KMS-11 (cell line): Measurements from ENCODE around the gene TOMM20.
"Not testable (repeated sequence)": the region's sequence is repeated elsewhere in the genome, so short reads cannot be mapped to it uniquely, and the experiment has no call there.

Experiments
- H2AFZ ChIP-seq: fragments of 200-600 bp; sonication (generic); 2 replicates; pipeline ENCODE4 v1.6.1; 2016; ENCODE audit warnings: antibody characterized with exemption, mixed run types, low read depth
- H3K27ac ChIP-seq: fragments of 200-600 bp; sonication (generic); 2 replicates; pipeline ENCODE4 v1.6.1; 2016; ENCODE audit warnings: mild to moderate bottlenecking, mixed run types
- H3K27me3 ChIP-seq: fragments of 200-600 bp; sonication (generic); 2 replicates; pipeline ENCODE4 v1.6.1; 2017; ENCODE audit warnings: mild to moderate bottlenecking, low read depth, mixed run types, moderate library complexity; ENCODE audit not compliant: insufficient read depth
- H3K36me3 ChIP-seq: fragments of 200-600 bp; sonication (generic); 2 replicates; pipeline ENCODE4 v1.6.1; 2017; ENCODE audit warnings: mild to moderate bottlenecking, mixed run types; ENCODE audit not compliant: insufficient read depth
- H3K4me1 ChIP-seq: fragments of 200-600 bp; sonication (generic); 2 replicates; pipeline ENCODE4 v1.6.1; 2016; ENCODE audit warnings: mild to moderate bottlenecking, low read depth, mixed run types; ENCODE audit not compliant: poor library complexity, severe bottlenecking
- H3K4me2 ChIP-seq: fragments of 200-600 bp; sonication (generic); 2 replicates; pipeline ENCODE4 v1.7.0; 2016; ENCODE audit warnings: mild to moderate bottlenecking, mixed run types
- H3K4me3 ChIP-seq: fragments of 200-600 bp; sonication (generic); IDR thresholded peaks from 2 replicates; pipeline ENCODE4 v1.6.1; 2017; ENCODE audit warnings: low read depth, low read length, mixed read lengths; ENCODE audit not compliant: insufficient read depth
- H3K79me2 ChIP-seq: fragments of 200-600 bp; sonication (generic); 2 replicates; pipeline ENCODE4 v1.6.1; 2016; ENCODE audit warnings: low read depth, mixed run types; ENCODE audit not compliant: insufficient read depth
- H3K9ac ChIP-seq: fragments of 200-600 bp; sonication (generic); 2 replicates; pipeline ENCODE4 v1.6.1; 2016; ENCODE audit warnings: mild to moderate bottlenecking, mixed run types
- H4K20me1 ChIP-seq: fragments of 200-600 bp; sonication (generic); 2 replicates; pipeline ENCODE4 v1.6.1; 2016; ENCODE audit warnings: mild to moderate bottlenecking, mixed run types; ENCODE audit not compliant: insufficient read depth
- TF ChIP-seq, protein P1 (sequence below): fragments of 200-600 bp; sonication (generic); conservative IDR thresholded peaks from 2 replicates; pipeline ENCODE4 v1.6.1; 2017; ENCODE audit warnings: low read depth, mild to moderate bottlenecking, antibody characterized with exemption, low read length, moderate library complexity, mixed read lengths

Gene TOMM20

DNA sequence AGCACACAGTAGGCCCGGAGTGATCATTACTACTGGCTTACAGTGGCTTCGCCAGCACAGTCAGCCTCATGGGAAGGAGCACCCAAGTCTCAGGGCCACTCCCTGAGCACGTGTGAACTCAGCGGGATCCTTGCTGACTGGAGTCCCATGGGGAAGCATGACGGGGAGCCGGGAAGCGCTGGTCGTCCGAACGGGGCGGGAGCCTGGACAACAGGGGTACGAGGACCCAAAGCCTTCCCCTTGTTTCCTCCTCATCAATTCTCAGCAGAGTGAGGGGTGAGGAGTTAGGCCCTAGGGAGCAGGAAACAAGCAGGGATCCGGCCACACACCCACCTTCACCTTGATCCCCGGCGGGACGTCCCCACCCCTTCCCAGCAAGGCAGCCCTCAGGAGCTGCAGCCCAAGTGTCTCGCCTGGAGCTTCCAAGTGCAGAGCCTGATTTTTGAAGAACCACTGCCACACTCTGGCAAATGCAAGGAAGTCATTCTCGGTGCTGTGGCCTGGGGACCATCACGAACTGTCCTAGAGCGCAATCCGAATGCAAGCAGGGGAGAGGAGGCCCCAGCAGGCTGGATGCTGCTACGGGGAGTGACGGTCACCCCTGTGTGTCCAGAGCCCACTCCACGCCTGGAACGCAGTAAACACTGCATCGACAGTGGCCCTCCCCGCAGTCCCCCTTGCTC, 35.5 kb downstream of the TOMM20 start:
- H4K20me1 ChIP-seq = no peaks in the 10 kb centered on the region
- H2AFZ ChIP-seq = peak overlapping the region; percentile 21; the same call in 1 of the 2 replicates
- no peak overlapping the region for H3K9ac ChIP-seq
- no peaks in the 10 kb centered on the region for H3K27me3 ChIP-seq
- H3K4me3 ChIP-seq = no peak overlapping the region
- no peaks in the 10 kb centered on the region for H3K79me2 ChIP-seq
- peaks cover 14% of the 10 kb centered on the region for H3K4me1 ChIP-seq
- peak overlapping the region; percentile 41; the same call in 1 of the 2 replicates for H3K4me2 ChIP-seq
- no peaks in the 10 kb centered on the region for H3K36me3 ChIP-seq
- H3K27ac ChIP-seq = no peak overlapping the region
- TF ChIP-seq, protein P1, sequence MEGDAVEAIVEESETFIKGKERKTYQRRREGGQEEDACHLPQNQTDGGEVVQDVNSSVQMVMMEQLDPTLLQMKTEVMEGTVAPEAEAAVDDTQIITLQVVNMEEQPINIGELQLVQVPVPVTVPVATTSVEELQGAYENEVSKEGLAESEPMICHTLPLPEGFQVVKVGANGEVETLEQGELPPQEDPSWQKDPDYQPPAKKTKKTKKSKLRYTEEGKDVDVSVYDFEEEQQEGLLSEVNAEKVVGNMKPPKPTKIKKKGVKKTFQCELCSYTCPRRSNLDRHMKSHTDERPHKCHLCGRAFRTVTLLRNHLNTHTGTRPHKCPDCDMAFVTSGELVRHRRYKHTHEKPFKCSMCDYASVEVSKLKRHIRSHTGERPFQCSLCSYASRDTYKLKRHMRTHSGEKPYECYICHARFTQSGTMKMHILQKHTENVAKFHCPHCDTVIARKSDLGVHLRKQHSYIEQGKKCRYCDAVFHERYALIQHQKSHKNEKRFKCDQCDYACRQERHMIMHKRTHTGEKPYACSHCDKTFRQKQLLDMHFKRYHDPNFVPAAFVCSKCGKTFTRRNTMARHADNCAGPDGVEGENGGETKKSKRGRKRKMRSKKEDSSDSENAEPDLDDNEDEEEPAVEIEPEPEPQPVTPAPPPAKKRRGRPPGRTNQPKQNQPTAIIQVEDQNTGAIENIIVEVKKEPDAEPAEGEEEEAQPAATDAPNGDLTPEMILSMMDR = no peak

DNA sequence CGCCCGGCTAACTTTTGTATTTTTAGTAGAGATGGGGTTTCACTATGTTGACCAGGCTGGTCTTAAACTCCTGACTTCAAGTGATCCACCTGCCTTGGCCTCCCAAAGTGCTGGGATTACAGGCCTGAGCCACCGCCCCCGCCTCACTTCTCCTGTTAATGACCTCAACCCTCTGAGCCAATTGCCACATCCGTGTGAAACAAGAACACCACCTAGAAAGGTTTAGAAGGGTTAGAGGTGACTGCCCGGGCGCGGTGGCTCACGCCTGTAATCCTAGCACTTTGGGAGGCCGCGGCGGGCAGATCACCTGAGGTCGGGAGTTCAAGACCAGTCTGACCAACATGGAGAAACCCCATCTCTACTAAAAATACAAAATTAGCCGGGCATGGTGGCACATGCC, 36.2 kb downstream of the TOMM20 start:
- not testable (repeated sequence) for H2AFZ ChIP-seq, H3K27ac ChIP-seq, H3K4me2 ChIP-seq, H3K27me3 ChIP-seq, H3K36me3 ChIP-seq, H3K79me2 ChIP-seq, H4K20me1 ChIP-seq, H3K4me3 ChIP-seq, H3K9ac ChIP-seq
- peaks cover 14% of the 10 kb centered on the region for H3K4me1 ChIP-seq

DNA sequence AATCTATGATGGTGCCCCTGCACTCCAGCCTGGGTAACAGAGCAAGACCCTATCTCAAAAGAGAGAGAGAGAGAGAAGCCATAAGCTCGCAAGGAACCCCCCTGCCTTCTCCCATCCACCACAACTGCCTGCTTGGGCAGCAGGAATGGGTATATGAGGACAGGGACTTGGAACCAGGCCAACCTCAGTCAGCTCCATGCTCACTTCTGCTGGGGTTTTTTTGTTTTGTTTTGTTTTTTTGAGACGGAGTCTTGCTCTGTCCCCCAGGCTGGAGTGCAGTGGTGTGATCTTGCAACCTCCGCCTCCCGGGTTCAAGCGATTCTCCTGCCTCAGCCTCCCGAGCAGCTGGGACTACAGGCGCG, 36.6 kb downstream of the TOMM20 start:
- not testable (repeated sequence) for H3K9ac ChIP-seq, H3K79me2 ChIP-seq, H3K27me3 ChIP-seq, H3K27ac ChIP-seq, H2AFZ ChIP-seq, H3K4me3 ChIP-seq, H4K20me1 ChIP-seq, H3K4me2 ChIP-seq, H3K36me3 ChIP-seq
- H3K4me1 ChIP-seq = peaks cover 14% of the 10 kb centered on the region

DNA sequence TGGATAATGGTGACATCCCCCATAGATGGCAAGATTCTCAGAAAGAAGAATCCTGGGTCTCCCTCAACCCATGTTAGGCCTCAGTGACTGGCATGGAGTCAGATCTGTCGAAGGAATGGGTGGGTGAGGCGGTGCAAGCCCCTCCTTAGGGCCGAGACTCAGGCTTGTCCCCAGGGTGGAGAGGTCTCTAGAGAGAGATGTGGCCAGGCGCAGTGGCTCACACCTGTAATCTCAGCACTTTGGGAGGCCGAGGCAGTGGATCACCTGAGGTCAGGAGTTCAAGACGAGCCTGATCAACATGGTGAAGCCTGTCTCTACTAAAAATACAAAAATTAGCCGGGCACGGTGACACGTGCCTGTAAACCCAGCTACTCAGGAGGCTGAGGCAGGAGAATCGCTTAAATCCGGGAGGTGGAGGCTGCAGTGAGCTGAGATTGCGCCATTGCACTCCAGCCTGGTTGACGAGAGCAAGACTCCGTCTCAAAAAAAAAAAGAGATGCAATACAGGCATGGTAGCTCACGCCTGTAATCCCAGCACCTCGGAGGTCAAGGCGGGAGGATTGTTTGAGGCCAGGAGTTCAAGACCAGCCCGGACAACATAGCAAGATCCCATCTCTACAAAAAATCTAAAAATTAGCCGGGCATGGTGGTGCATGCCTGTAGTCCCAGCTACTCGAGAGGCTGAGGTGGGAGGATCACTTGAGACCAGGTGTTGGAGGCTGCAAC, 37.2 kb downstream of the TOMM20 start:
- H3K79me2 ChIP-seq, H3K27ac ChIP-seq, H3K36me3 ChIP-seq, H2AFZ ChIP-seq, H3K9ac ChIP-seq, H3K4me3 ChIP-seq, H3K4me2 ChIP-seq, H3K27me3 ChIP-seq, H4K20me1 ChIP-seq: not testable (repeated sequence)
- H3K4me1 ChIP-seq = peaks cover 14% of the 10 kb centered on the region

DNA sequence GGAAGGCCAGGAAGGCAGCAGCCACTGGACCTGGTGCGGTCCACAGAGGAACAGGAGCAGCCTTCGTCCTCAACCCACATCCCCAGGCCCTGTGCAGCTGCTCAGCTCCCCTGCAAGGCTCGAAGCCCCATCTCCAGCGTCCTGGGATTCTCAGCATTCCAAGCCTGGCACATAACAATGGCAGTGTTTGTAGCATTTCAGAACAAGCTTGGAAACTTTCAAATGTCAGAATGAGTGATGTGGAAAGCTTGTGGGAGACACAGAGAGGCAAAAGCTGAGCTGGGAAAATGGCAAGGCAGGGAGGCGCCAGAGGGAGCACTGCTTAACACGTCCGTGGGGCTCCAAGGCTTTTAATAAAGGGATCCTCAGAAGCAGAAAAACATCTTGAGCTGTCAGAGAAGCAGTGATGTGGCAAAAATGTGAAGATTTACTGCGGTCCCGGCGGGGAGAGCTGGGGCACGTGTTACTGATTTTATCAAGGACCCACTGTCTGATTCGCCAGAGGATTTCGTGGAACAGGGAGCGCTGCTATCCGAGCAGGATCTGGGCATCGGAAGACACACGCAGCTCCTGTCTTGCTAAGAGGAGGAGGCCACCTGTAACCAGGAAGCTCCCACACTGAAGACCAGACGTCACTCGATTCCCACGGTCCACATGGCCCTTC, 38.1 kb downstream of the TOMM20 start:
- H2AFZ ChIP-seq = no peak overlapping the region
- no peak overlapping the region for H3K9ac ChIP-seq

More for the DNA sequence above, 38.1 kb downstream of the TOMM20 start:
- Histone ChIP-seq H3K36me3 (no peaks in the 10 kb centered on the region), H3K4me3 (no peak overlapping the region), H3K79me2 (no peaks in the 10 kb centered on the region), H3K4me2 (no peak overlapping the region; the same call in 1 of the 2 replicates), H4K20me1 (no peaks in the 10 kb centered on the region), H3K4me1 (peaks cover 16% of the 10 kb centered on the region), H3K27me3 (no peaks in the 10 kb centered on the region), H3K27ac (no peak overlapping the region)
- TF ChIP-seq, protein P1 = no peak
